A673 (cell line): ENCODE measurements around the gene MR1.

Source experiments
- EZH2 ChIP-seq: fragments of 200-600 bp; sonication (generic); IDR thresholded peaks from 2 replicates; pipeline ENCODE4 v1.6.1; 2017; ENCODE audit warnings: borderline replicate concordance, low read depth, mild to moderate bottlenecking, mixed read lengths, antibody characterized with exemption, low read length; ENCODE audit not compliant: poor library complexity, severe bottlenecking
- TF ChIP-seq, protein P1 (sequence below): fragments of 300-800, 200-600 bp; sonication (generic); conservative IDR thresholded peaks from 2 replicates; pipeline ENCODE4 v1.5.1; 2017; ENCODE audit warnings: low read depth, mild to moderate bottlenecking, antibody characterized with exemption, low read length, moderate library complexity, mixed read lengths

DNA sequence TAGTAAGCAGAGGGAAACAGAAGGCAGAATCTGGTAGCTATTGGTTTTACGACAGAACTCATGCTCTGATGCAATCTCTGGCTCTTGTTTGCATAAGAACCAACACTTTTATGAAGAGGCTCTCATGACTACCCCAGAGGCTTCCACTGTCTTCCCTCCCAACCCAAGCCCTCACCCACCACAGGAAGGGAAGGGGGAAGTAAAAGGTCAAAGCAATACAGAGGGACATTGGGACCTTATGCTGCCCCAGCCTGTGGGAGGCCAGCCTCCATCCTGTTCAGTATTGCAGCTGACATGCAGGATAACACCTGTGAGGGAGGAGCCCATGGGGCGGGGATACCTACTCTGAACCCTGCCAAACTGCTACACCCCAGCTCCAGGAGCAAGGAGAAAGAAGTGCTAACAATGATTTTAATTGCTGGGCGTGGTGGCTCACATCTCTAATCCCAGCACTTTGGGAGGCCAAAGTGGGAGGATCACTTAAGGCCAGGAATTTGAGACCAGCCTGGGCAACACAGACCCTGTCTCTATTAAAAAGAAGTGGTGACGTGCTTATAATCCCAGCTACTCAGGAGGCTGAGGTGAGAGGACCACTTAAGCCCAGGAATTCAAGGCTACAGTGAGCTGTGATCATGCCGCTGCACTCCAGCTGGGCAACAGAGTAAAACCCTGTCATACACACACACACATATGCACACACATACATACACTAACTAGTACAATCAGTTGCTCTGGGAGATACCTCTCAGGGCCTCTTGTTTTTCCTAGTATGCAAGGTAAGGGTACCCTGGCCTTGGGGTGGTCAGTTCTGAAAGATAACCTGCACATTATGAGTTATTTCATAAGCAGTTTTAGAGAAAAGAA is 9.5 kb downstream of the MR1 start:
- TF ChIP-seq, protein P1, sequence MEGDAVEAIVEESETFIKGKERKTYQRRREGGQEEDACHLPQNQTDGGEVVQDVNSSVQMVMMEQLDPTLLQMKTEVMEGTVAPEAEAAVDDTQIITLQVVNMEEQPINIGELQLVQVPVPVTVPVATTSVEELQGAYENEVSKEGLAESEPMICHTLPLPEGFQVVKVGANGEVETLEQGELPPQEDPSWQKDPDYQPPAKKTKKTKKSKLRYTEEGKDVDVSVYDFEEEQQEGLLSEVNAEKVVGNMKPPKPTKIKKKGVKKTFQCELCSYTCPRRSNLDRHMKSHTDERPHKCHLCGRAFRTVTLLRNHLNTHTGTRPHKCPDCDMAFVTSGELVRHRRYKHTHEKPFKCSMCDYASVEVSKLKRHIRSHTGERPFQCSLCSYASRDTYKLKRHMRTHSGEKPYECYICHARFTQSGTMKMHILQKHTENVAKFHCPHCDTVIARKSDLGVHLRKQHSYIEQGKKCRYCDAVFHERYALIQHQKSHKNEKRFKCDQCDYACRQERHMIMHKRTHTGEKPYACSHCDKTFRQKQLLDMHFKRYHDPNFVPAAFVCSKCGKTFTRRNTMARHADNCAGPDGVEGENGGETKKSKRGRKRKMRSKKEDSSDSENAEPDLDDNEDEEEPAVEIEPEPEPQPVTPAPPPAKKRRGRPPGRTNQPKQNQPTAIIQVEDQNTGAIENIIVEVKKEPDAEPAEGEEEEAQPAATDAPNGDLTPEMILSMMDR: no peak
- no peak for TF ChIP-seq EZH2
